CD8-positive, alpha-beta memory T cell (primary cell): Measurements from ENCODE around the gene HIF1AN. TPM values are rescaled to one million over a fixed set of nuclear protein-coding genes. Genes with fewer than 3 reads are reported as not detected.
A peak's percentile ranks its signal among the peaks of the same experiment; 100 is the strongest.

Source experiments
- CTCF ChIA-PET: fragments of 350-600 bp; sonication (Branson Sonifier 250); formaldehyde crosslinking; loops from one replicate; lab custom pipeline; 2021; ENCODE audit warnings: antibody characterized with exemption; lab: Charles Lee
- POLR2A ChIA-PET: fragments of 350-600 bp; sonication (Branson Sonifier 250); formaldehyde crosslinking; loops from one replicate; lab custom pipeline; 2021; ENCODE audit warnings: antibody characterized with exemption; lab: Charles Lee
- DNase-seq, 5 donors: peaks; one replicate each; pipeline versions ENCODE4 v3.0.0 to v3.0.0-alpha.2; 2020 to 2022; ENCODE audit warnings: mixed read lengths in 1 of 5
- H3K27ac ChIP-seq: one replicate; pipeline ENCODE4 v1.7.0; 2013; ENCODE audit warnings: low read depth, mild to moderate bottlenecking, low read length, moderate library complexity
- H3K27me3 ChIP-seq: 2 replicates; pipeline ENCODE4 v1.7.0; 2013; ENCODE audit warnings: low read length, mild to moderate bottlenecking; ENCODE audit not compliant: insufficient read depth, poor library complexity, severe bottlenecking
- H3K36me3 ChIP-seq: 2 replicates; pipeline ENCODE4 v1.7.0; 2013; ENCODE audit warnings: mild to moderate bottlenecking, low read length, moderate library complexity; ENCODE audit not compliant: insufficient read depth
- H3K4me1 ChIP-seq: 2 replicates; pipeline ENCODE4 v1.7.0; 2013; ENCODE audit warnings: mild to moderate bottlenecking, low read length, moderate library complexity; ENCODE audit not compliant: insufficient read depth
- H3K4me3 ChIP-seq: 2 replicates; pipeline ENCODE4 v1.7.0; 2013; ENCODE audit warnings: mild to moderate bottlenecking, low read length
- H3K9me3 ChIP-seq: 2 replicates; pipeline ENCODE4 v1.7.0; 2013; ENCODE audit warnings: mild to moderate bottlenecking, low read length
- H3K27ac Mint-ChIP-seq, 8 donors: one replicate each; pipeline ENCODE4 v1.8.0; 2020 to 2021; ENCODE audit warnings: mixed read lengths in 8 of 8, mild to moderate bottlenecking in 6 of 8, inconsistent platforms in 3 of 8, moderate library complexity in 3 of 8
- H3K27me3 Mint-ChIP-seq, 2 donors: one replicate each; pipeline ENCODE4 v1.8.0; 2020 to 2021; ENCODE audit warnings: mixed read lengths in 2 of 2, mild to moderate bottlenecking in 1 of 2, moderate library complexity in 1 of 2
- H3K36me3 Mint-ChIP-seq, 3 donors: one replicate each; pipeline ENCODE4 v1.8.0; 2020 to 2021; ENCODE audit warnings: mixed read lengths in 3 of 3, inconsistent platforms in 1 of 3, mild to moderate bottlenecking in 1 of 3
- H3K4me1 Mint-ChIP-seq, 3 donors: one replicate each; pipeline ENCODE4 v1.8.0; 2020 to 2021; ENCODE audit warnings: mixed read lengths in 3 of 3, inconsistent platforms in 1 of 3, mild to moderate bottlenecking in 1 of 3
- H3K4me3 Mint-ChIP-seq, 7 donors: one replicate each; pipeline ENCODE4 v1.8.0; 2020 to 2021; ENCODE audit warnings: mixed read lengths in 7 of 7, mild to moderate bottlenecking in 6 of 7, moderate library complexity in 4 of 7, inconsistent platforms in 2 of 7
- H3K9me3 Mint-ChIP-seq, 5 donors: one replicate each; pipeline ENCODE4 v1.8.0; 2020 to 2022; ENCODE audit warnings: mixed read lengths in 5 of 5, mild to moderate bottlenecking in 3 of 5, moderate library complexity in 2 of 5, inconsistent platforms in 1 of 5
- polyA plus RNA-seq: library from polyadenylated mRNA; unstranded; fragments of 300-500 nt; fragmentation: Illumina TruSeq; gene quantifications from one replicate; pipeline ENCODE4 v1.2.3, GENCODE V29; 2021
- total RNA-seq, 2 experiments: library from RNA; stranded (reverse); gene quantifications; one replicate each; pipeline ENCODE4 v1.2.3, GENCODE V29; 2021

HIF1AN gene
- 10 to 100 TPM; 48.6 to 52.8 TPM for total RNA-seq
- 29.7 TPM for polyA plus RNA-seq

DNA sequence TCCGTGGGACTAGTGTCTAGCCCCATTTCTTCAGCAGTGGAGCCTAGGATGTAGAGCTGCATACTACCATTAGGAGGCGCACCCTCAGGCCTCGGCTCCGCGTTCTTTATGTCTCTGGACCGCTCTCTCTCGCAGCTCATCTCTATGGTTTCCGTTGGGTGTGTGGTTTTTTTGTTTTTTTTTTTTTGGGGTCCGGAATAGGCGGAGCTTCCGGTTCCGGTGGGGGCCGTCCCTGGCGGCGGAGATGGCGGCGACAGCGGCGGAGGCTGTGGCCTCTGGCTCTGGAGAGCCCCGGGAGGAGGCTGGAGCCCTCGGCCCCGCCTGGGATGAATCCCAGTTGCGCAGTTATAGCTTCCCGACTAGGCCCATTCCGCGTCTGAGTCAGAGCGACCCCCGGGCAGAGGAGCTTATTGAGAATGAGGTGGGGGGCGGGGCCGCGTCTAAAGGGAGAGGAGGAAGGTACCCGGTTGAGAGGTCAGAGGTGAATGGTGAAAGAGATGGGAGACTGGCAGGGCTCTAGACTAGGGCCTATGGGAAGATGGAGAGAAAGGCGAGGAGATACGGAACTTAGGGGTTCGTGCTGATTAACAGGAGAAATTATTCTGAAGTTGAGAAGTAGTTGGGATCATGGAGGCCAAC is at the start of gene HIF1AN:
Gene HIF1AN (plus strand): TSS at position 229 of the 639 bp plus-strand sequence. CDS start 16 bp downstream, at position 245.
- peak within 1 kb of the TSS; percentile 58 for H3K27ac ChIP-seq
- H3K27me3 Mint-ChIP-seq, result peaks cover 0 to 1% of the 10 kb centered on the region in 2 donors
- DNase-seq, result peak; percentile 76 to 93 (median 89)
- no peaks in the 10 kb centered on the region for H3K27me3 ChIP-seq
- H3K4me3 Mint-ChIP-seq, result peak within 1 kb of the TSS in 1 of 7 donors; percentile 13
- H3K4me1 Mint-ChIP-seq, result peaks cover 10 to 13% (median 13%) of the 10 kb centered on the region in 3 donors
- CTCF ChIA-PET, result interaction anchor here (0.7 to 3.0 kb wide), 22 partner anchors 9 to 478 kb away, joined by 3 to 18 read pairs (median 5); partner anchors contain the start of gene SCD
- peaks cover 0 to 34% (median 10%) of the 10 kb centered on the region in 3 donors for H3K36me3 Mint-ChIP-seq
- peak within 1 kb of the TSS; percentile 78 for H3K4me3 ChIP-seq
- no peaks in the 10 kb centered on the region for H3K9me3 Mint-ChIP-seq
- peak within 1 kb of the TSS in 5 of 8 donors; percentile 11 to 84 (median 47) for H3K27ac Mint-ChIP-seq
- H3K9me3 ChIP-seq, result no peaks in the 10 kb centered on the region
- peaks cover 36% of the 10 kb centered on the region for H3K4me1 ChIP-seq
- POLR2A ChIA-PET, result interaction anchor here (0.6 to 1.3 kb wide), 10 partner anchors 10 to 917 kb away, joined by 3 to 6 read pairs (median 4); no protein-coding TSS in a partner anchor
- H3K36me3 ChIP-seq, result peaks cover 16% of the 10 kb centered on the region

DNA sequence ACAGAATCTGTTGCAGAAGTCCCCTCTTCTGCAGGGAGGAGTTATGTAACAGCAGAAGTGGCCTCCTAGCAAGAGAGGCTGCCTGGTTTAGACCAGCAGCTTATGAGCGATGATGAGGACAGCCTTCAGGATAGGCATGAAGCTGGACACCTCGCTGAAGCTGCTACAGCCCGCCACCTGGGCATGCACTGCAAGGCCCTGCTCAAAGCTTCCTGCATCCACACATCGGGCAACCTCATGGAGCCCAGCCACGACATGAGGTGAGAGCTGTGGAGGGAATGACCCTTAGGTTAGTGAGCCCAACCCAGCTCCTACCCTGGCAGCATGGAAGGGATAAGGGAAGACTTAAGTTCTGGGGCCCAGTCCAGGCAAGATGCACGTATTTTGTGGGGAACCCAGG is 48.2 kb upstream of the HIF1AN start:
- no peaks in the 10 kb centered on the region for H3K4me1 ChIP-seq
- H3K27me3 Mint-ChIP-seq, result no peaks in the 10 kb centered on the region
- H3K4me3 Mint-ChIP-seq, result no peak overlapping the region
- no peaks in the 10 kb centered on the region for H3K9me3 ChIP-seq
- ChIA-PET POLR2A (no interaction called here), CTCF (interaction anchor here (4.5 kb wide), 1 partner anchor 22 kb away, joined by 15 read pairs; no protein-coding TSS in a partner anchor)
- H3K27ac ChIP-seq, result no peak overlapping the region
- H3K36me3 ChIP-seq, result peaks cover 19% of the 10 kb centered on the region
- H3K4me3 ChIP-seq, result no peak overlapping the region
- no peaks in the 10 kb centered on the region for H3K27me3 ChIP-seq
- peaks cover 12 to 62% (median 19%) of the 10 kb centered on the region in 3 donors for H3K36me3 Mint-ChIP-seq
- no peaks in the 10 kb centered on the region for H3K9me3 Mint-ChIP-seq
- DNase-seq, result no peak
- peaks cover 7 to 8% (median 7%) of the 10 kb centered on the region in 3 donors for H3K4me1 Mint-ChIP-seq
- no peak overlapping the region for H3K27ac Mint-ChIP-seq

DNA sequence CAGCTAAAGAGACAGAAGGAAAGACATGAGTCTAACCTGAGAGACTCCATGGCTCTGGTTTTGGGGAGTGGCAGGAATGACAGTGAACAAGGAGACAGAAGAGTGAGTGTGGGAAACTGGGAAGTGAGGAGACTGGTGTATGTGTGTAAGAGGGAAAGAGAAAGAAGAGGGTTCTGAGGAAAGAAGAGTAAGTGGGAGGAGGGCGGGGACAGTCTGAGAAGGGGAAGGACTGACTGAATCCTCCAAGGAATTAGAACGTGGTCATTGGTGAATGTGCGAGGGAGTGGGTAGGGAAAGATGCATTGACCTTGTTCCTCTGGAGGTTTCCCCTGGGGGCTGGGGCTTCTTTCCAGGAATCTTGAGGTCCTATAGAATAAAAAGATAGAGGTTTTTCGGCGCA is 46.3 kb upstream of the HIF1AN start:
- Histone ChIP-seq H3K4me3 (no peak overlapping the region), H3K4me1 (no peaks in the 10 kb centered on the region), H3K27ac (no peak overlapping the region), H3K36me3 (peaks cover 24% of the 10 kb centered on the region), H3K9me3 (no peaks in the 10 kb centered on the region), H3K27me3 (no peaks in the 10 kb centered on the region)
- H3K4me3 Mint-ChIP-seq, result no peak overlapping the region
- H3K36me3 Mint-ChIP-seq, result peaks cover 19 to 78% (median 19%) of the 10 kb centered on the region in 3 donors
- no peaks in the 10 kb centered on the region for H3K27me3 Mint-ChIP-seq
- H3K4me1 Mint-ChIP-seq, result no peaks in the 10 kb centered on the region
- DNase-seq, result no peak
- ChIA-PET POLR2A (no interaction called here), CTCF (no interaction called here)
- peak overlapping the region in 1 of 8 donors; percentile 75 for H3K27ac Mint-ChIP-seq
- no peaks in the 10 kb centered on the region for H3K9me3 Mint-ChIP-seq

DNA sequence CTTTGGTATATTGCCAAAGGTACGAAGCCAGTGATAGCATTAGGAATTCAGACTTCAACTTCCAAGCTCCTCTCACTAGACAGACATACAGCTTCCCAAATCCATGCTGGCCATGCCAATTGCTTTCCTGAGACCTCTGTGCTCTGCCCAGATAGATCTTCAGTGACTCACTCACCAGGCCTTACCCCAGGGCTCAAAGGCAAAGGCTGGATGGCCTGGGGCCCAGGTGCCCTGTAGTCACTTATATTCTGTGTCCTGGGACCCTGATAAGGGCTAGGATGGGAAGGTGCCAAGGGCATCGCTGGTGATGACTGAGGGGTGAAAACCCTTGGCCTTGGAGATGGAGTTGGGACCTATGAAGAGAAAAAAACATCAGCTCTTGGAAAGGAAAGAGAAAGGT is 45.2 kb upstream of the HIF1AN start:
- Histone ChIP-seq H3K36me3 (peaks cover 27% of the 10 kb centered on the region), H3K9me3 (no peaks in the 10 kb centered on the region), H3K27me3 (no peaks in the 10 kb centered on the region), H3K4me1 (no peaks in the 10 kb centered on the region), H3K27ac (no peak overlapping the region), H3K4me3 (no peak overlapping the region)
- no peak for DNase-seq
- no peaks in the 10 kb centered on the region for H3K27me3 Mint-ChIP-seq
- peaks cover 14 to 82% (median 20%) of the 10 kb centered on the region in 3 donors for H3K36me3 Mint-ChIP-seq
- H3K4me3 Mint-ChIP-seq, result no peak overlapping the region
- peak overlapping the region in 1 of 8 donors; percentile 79 for H3K27ac Mint-ChIP-seq
- ChIA-PET CTCF (no interaction called here), POLR2A (no interaction called here)
- H3K4me1 Mint-ChIP-seq, result no peaks in the 10 kb centered on the region
- no peaks in the 10 kb centered on the region for H3K9me3 Mint-ChIP-seq

DNA sequence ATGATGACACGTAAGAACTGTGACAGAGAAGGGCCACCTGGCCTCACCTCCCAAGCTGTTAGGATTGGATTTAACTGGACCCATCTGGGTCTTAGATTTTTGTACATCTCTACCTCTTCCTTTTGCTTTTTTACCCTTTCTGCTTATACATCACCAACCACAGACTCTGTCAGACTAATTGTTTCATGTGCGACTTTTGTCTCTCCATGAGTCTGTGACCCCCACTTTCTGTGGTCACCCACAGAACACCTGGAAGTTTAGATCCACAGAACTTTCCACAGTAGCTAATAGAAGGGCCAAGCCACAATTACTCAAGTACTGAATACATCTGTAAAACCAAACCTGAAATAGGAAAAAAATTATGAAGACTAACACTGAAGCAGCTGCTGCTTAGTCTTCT is 39.2 kb upstream of the HIF1AN start:
- Histone ChIP-seq H3K27ac (no peak overlapping the region), H3K36me3 (peaks cover 39% of the 10 kb centered on the region), H3K9me3 (no peaks in the 10 kb centered on the region), H3K4me3 (no peak overlapping the region), H3K27me3 (no peaks in the 10 kb centered on the region), H3K4me1 (no peaks in the 10 kb centered on the region)
- H3K27me3 Mint-ChIP-seq, result no peaks in the 10 kb centered on the region
- H3K4me1 Mint-ChIP-seq, result peaks cover 0 to 1% (median 0%) of the 10 kb centered on the region in 3 donors
- no peaks in the 10 kb centered on the region for H3K9me3 Mint-ChIP-seq
- peaks cover 14 to 88% (median 37%) of the 10 kb centered on the region in 3 donors for H3K36me3 Mint-ChIP-seq
- ChIA-PET CTCF (interaction anchor here (2.5 to 5.8 kb wide), 2 partner anchors 12 to 13 kb away, joined by 12 to 42 read pairs; no protein-coding TSS in a partner anchor), POLR2A (no interaction called here)
- H3K4me3 Mint-ChIP-seq, result no peak overlapping the region
- H3K27ac Mint-ChIP-seq, result peak overlapping the region in 2 of 8 donors; percentile 36 to 61
- DNase-seq, result no peak

DNA sequence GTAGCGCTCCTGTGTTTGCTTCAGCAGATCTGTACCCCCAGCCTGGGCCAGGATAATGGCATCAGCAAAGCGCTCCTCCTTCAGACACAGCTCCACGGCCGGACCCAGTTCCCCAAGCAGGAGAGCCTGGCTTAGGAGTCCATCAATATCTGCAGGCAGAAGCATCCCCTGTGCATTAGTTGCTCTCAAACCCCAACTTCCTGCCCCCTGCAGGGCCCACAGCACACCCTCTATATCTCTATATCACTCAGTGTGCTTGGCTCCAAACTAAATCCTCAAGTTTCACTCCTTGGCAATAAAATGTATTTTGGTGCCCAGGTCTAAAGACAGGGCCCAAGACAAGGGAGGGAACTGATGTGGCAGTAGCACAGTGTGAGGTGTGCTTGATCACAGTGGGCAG is 37.7 kb upstream of the HIF1AN start:
- no peaks in the 10 kb centered on the region for H3K27me3 ChIP-seq
- no peaks in the 10 kb centered on the region for H3K9me3 ChIP-seq
- CTCF ChIA-PET, result interaction anchor here (3.0 to 3.5 kb wide), 2 partner anchors 12 to 15 kb away, joined by 16 to 17 read pairs; no protein-coding TSS in a partner anchor
- H3K36me3 ChIP-seq, result peaks cover 44% of the 10 kb centered on the region
- H3K27ac ChIP-seq, result no peak overlapping the region
- POLR2A ChIA-PET, result no interaction called here
- no peak for DNase-seq
- H3K4me3 ChIP-seq, result no peak overlapping the region
- H3K9me3 Mint-ChIP-seq, result no peaks in the 10 kb centered on the region
- peaks cover 0 to 7% (median 3%) of the 10 kb centered on the region in 3 donors for H3K4me1 Mint-ChIP-seq
- H3K27ac Mint-ChIP-seq, result peak overlapping the region in 2 of 8 donors; percentile 52 to 58
- peaks cover 18 to 92% (median 40%) of the 10 kb centered on the region in 3 donors for H3K36me3 Mint-ChIP-seq
- H3K27me3 Mint-ChIP-seq, result no peaks in the 10 kb centered on the region
- no peaks in the 10 kb centered on the region for H3K4me1 ChIP-seq
- no peak overlapping the region for H3K4me3 Mint-ChIP-seq

DNA sequence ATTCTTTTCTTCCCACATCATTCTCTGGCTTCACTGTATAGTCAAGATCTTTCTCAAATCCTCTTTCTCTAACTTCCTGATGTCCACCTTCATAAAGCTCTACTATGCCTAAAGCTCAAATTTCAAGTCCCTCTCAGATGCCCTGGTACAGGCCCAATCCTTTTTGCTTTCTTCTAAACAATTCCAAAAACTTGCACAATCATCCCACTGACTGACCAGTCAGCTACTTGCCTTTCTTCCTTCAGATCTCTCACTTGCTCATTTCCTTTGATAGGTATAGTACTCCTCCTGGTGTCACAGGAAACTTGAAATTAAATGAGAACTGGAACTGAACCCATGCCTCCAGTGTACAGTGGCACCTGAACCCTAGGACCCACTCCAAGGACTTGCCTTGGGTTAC is 34.3 kb upstream of the HIF1AN start:
- POLR2A ChIA-PET, result no interaction called here
- CTCF ChIA-PET, result interaction anchor here (3.5 kb wide), 1 partner anchor 8 kb away, joined by 17 read pairs; no protein-coding TSS in a partner anchor
- DNase-seq, result no peak
- peaks cover under 1 to 13% (median 11%) of the 10 kb centered on the region in 3 donors for H3K4me1 Mint-ChIP-seq
- H3K27me3 Mint-ChIP-seq, result no peaks in the 10 kb centered on the region
- no peak overlapping the region for H3K4me3 ChIP-seq
- no peak overlapping the region for H3K4me3 Mint-ChIP-seq
- peaks cover 51% of the 10 kb centered on the region for H3K36me3 ChIP-seq
- no peak overlapping the region for H3K27ac ChIP-seq
- no peaks in the 10 kb centered on the region for H3K4me1 ChIP-seq
- no peaks in the 10 kb centered on the region for H3K27me3 ChIP-seq
- H3K27ac Mint-ChIP-seq, result peak overlapping the region in 2 of 8 donors; percentile 41 to 91
- no peaks in the 10 kb centered on the region for H3K9me3 ChIP-seq
- peaks cover 26 to 91% (median 36%) of the 10 kb centered on the region in 3 donors for H3K36me3 Mint-ChIP-seq
- no peaks in the 10 kb centered on the region for H3K9me3 Mint-ChIP-seq
